Measurements from ENCODE around the gene A2M.

The A2M gene

DNA sequence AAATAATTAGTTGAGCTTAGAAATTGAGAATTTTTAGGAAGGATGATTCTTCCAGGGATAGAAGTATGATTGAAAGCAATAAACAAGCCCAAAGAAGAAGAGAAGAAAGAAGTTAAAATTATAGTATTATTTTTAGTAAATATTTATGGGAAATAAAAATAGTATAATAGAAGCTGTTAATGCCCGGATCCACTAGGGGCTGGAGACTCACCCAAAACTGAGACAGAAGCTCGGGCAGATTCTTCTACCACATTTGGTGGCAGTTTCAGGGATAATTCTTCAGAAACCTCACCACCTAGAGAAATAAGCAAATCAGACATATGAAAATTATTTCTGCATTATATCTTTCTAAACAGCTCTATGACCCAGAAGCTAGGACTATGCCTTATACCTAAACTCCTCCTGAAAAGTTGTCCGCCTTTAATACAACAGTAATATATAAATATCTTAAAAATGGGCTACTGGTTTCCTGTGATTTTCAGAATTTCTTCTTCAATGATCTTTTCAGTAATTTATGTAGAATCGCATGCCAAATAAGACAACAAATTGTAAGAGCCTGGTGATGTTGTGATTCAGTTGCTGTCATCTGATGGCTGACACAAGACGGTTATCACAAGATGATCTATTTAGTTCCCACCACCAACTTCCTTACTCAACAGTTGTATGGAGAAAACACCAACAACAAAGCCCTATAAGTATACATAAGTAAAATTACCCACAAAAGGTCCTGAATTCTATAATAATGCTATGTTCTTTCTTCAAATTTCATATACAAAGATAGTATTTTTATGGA lies 35.6 kb downstream of the A2M start:
- no peak overlapping the region for H3K4me3 ChIP-seq

DNA sequence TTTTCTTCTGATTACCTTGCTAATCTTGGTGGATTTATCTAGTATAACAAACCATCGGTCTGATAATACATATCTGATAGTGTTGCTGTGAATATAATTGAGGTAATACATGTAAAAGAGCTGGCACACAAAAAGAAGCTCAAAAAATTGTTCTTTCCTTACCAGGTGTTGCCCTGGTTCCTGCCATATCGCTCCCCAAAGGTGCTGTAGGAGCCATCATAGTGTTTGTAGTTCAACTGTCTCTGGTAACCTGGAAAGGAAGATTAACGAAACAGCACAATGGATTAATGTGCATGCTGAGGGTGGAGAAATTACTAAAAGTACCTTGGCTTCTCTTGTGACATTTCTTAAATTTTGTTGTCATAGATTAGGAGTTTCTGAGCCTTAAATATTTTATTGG lies 36.6 kb downstream of the A2M start:
- no peak overlapping the region for H3K4me3 ChIP-seq
- TF ChIP-seq, protein P1, sequence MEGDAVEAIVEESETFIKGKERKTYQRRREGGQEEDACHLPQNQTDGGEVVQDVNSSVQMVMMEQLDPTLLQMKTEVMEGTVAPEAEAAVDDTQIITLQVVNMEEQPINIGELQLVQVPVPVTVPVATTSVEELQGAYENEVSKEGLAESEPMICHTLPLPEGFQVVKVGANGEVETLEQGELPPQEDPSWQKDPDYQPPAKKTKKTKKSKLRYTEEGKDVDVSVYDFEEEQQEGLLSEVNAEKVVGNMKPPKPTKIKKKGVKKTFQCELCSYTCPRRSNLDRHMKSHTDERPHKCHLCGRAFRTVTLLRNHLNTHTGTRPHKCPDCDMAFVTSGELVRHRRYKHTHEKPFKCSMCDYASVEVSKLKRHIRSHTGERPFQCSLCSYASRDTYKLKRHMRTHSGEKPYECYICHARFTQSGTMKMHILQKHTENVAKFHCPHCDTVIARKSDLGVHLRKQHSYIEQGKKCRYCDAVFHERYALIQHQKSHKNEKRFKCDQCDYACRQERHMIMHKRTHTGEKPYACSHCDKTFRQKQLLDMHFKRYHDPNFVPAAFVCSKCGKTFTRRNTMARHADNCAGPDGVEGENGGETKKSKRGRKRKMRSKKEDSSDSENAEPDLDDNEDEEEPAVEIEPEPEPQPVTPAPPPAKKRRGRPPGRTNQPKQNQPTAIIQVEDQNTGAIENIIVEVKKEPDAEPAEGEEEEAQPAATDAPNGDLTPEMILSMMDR (IDR thresholded peaks at IDR 0.05), result no peak
- DNase-seq (ENCODE audit: low spot score), result no peak
- H3K27ac ChIP-seq, result no peak overlapping the region

More for the DNA sequence above, 35.6 kb downstream of the A2M start:
- TF ChIP-seq, protein P1 (IDR thresholded peaks at IDR 0.05), result no peak
- DNase-seq (ENCODE audit: low spot score), result no peak
- no peak overlapping the region for H3K27ac ChIP-seq

DNA sequence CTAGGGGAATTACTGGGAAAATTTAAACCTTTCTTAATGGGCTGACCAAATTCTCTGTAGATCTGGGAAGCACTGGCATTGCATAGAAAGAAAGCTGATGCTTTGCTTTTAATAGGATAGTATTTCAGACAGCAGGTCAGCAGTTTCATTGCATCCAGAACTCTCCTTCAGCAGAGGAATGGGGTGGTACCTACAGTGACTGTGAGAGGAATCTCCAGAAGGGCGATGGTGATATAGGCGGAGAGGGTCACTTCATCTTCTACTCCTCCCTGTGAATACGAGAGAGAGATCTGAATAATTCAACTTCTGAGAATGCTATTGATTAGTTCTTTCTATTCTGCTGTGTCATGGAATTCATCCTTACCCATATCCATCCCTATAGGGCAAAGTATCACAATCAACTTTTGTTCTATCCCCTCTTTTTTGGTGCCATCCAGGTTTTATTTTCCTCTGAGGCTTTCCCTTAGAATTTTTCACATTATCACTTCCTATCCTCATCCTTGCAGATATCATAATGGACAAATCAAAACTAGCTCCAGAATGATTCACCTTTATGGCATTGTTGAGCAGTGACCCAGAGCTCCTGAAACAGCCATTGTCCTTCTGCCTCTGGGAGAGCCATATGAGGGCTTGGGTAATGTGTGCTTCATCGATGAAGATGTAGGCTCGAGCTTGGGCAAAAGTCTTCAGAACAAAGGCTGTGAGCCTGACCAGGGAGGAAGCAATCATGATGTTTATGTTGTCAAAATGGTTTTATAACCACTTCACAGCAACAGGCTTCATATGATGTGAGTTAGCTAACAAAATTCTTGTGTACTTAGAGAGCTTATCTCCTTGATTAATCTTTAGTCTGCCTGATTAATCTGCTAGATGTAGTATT lies 38.3 kb downstream of the A2M start:
- Histone ChIP-seq H3K4me3 (no peak overlapping the region), H3K27ac (no peak overlapping the region)
- TF ChIP-seq, protein P1 (IDR thresholded peaks at IDR 0.05), result no peak
- no peak for DNase-seq (ENCODE audit: low spot score)

DNA sequence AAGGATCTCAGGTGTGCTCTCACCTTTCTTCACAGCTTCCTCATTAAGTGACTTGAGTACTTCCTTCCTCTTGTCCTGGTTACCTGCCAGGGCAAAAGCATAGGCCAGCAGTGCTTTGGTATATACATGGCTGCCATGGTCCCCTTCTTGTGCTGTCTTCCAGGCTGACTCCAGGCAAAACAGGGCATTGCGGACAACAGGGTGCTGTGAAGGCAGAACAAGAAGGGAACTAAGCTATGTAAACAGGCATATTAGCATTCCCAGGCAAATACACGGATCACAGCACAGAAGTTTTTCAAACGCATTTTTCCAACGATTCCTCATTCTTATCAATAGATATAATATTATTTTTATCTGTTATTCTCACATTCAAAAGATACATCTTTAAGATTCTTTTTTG lies 39.0 kb downstream of the A2M start:
- TF ChIP-seq, protein P1 (IDR thresholded peaks at IDR 0.05), result no peak
- H3K4me3 ChIP-seq, result no peak overlapping the region
- H3K27ac ChIP-seq, result no peak overlapping the region
- no peak for DNase-seq (ENCODE audit: low spot score)

DNA sequence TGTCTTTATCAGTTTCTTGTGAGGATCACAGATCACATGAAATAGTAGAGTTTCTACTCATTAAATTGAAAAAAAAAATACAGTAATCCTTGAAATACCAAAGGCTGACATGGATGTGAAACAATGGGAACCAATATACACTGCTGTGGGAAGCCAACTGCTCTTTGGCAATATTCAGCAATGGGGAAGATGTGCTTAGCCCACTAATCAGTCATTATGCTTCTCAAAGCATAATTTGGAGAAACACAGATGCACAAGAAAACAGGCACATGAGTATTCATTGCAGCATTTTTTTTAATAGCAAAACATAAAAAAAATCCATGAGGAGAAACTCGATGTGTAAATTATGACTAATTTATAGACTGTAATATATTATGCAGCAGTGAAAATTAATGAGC lies 40.6 kb downstream of the A2M start:
- TF ChIP-seq, protein P1 (IDR thresholded peaks at IDR 0.05), result no peak
- Histone ChIP-seq H3K4me3 (no peak overlapping the region), H3K27ac (no peak overlapping the region)
- DNase-seq (ENCODE audit: low spot score), result no peak

DNA sequence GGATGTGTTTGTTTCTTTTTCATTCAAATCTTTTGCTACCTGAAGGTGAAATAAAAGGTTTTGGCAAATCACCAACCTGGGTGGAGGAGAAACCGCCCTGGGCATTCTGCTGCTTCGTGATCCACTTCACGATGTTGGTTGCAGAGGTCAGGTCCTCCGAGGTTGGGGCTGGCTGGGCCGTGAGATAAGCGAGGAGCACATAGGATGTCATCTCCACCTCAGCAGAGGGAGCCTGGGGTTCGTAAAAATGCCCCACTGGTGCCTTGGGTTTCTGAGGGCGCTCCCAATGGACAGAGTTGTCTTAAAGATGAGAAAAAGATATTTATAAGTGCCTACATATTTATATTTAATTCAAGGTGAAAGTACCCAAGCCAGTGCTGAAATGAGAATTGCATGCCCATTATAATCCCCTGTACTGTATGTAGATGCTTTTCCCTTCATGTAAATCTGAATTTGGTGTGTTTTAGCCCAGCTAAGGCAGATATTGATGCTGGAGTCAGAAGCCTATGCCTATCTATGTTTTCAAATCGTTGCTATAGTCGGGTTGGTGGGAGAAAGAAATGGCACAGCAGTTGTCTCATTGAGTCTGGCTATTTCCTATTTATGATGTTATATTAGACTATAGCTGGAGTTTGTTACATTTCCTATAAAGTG lies 41.1 kb downstream of the A2M start:
- TF ChIP-seq, protein P1 (IDR thresholded peaks at IDR 0.05), result no peak
- Histone ChIP-seq H3K27ac (no peak overlapping the region), H3K4me3 (no peak overlapping the region)
- DNase-seq (ENCODE audit: low spot score), result no peak
